ENCODE data around the gene SOCS4. TPM values are rescaled to one million over a fixed set of nuclear protein-coding genes. Genes with fewer than 3 reads are reported as not detected.
A peak's percentile ranks its signal among the peaks of the same experiment; 100 is the strongest.

SOCS4 gene, protein sequence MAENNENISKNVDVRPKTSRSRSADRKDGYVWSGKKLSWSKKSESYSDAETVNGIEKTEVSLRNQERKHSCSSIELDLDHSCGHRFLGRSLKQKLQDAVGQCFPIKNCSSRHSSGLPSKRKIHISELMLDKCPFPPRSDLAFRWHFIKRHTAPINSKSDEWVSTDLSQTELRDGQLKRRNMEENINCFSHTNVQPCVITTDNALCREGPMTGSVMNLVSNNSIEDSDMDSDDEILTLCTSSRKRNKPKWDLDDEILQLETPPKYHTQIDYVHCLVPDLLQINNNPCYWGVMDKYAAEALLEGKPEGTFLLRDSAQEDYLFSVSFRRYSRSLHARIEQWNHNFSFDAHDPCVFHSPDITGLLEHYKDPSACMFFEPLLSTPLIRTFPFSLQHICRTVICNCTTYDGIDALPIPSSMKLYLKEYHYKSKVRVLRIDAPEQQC
- 10 to 100 TPM in 3 of 4 donors, 1 to 10 TPM in 1; 9.7 to 17.0 (median 13.2) TPM for total RNA-seq
- polyA plus RNA-seq: 10 to 100 TPM in 1 of 3 donors, 1 to 10 TPM in 2; 4.1 to 23.7 (median 6.1) TPM
- long read RNA-seq, donor 1, full-length matches to known transcripts: 3 of 3 reads
- long read RNA-seq, donor 1, partial matches to known transcripts: 0 of 3 reads
- long read RNA-seq, donor 1, other reads (novel, unspliced or antisense): 0 of 3 reads
- long read RNA-seq, donor 2, full-length matches to known transcripts: 2 of 4 reads
- long read RNA-seq, donor 2, partial matches to known transcripts: 0 of 4 reads
- long read RNA-seq, donor 2, other reads (novel, unspliced or antisense): 2 of 4 reads

DNA sequence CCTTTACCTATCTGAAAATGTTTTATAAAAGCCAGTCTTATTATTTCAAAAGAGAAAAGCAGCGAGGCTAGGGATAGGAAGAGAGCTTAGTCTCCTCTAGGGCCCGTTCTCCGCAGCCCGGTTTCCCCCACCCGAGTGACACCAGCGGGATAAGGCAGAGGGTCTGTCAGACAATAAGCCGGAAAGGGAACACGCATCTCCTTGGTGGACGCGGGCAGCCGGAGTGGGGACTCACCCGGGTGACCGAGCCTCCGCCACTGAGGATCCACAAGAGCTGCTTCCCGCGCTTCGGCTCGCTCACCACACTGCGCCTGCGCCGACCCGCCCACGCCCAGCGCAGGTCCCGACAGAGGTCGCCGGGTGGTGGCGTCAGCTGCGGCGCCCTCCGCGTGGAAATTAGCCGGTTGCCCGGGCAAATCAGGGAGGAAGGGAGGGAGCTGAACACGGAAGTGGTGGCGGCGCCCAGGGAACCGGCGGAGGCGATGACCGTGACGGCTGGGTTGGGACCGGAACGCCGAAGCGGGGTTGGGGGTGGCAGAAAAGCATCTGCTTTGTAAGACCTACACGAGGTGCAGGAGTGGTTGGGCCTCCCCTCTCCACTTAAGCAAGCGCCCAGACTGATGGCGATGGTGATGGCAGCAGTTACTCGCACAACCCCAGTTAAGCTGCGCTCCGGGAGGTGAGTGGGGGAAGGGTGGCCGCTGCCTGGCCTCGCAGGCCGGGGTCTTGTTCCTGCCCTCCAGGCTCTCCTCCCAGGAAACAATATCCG is at the start of gene SOCS4, which contains the start of gene WDHD1:
Gene SOCS4, plus strand, starts transcription at position 444 of the 769 bp plus-strand sequence. CDS start 15,806 bp downstream, outside the sequence.
Gene WDHD1, minus strand, starts transcription at position 307 of the 769 bp plus-strand sequence. CDS start 312 bp downstream, outside the sequence.
- Histone ChIP-seq H3K4me1 (peaks cover 22% of the 10 kb centered on the region), H3K9me3 (no peaks in the 10 kb centered on the region), H3K27ac (peak within 1 kb of the TSS; percentile 65), H3K4me3 (peak within 1 kb of the TSS; percentile 79), H3K36me3 (ENCODE audit: insufficient read depth in 1 of 2, low read depth in 1 of 2) (peaks cover 0 to 1% of the 10 kb centered on the region in 2 donors), H3K27me3 (ENCODE audit: insufficient read depth in 3 of 3, low read length in 2 of 3) (no peaks in the 10 kb centered on the region)
- 0 to 1% (median 0%) methylated on average over 56 of the region's 56 CpGs for WGBS, 3 donors
- intact Hi-C loops (cut with DNase I): no loop called here
- peak; percentile 99 to 100 (median 100) for ATAC-seq
- peak; percentile 95 to 98 for DNase-seq
- TF ChIP-seq, protein P1, sequence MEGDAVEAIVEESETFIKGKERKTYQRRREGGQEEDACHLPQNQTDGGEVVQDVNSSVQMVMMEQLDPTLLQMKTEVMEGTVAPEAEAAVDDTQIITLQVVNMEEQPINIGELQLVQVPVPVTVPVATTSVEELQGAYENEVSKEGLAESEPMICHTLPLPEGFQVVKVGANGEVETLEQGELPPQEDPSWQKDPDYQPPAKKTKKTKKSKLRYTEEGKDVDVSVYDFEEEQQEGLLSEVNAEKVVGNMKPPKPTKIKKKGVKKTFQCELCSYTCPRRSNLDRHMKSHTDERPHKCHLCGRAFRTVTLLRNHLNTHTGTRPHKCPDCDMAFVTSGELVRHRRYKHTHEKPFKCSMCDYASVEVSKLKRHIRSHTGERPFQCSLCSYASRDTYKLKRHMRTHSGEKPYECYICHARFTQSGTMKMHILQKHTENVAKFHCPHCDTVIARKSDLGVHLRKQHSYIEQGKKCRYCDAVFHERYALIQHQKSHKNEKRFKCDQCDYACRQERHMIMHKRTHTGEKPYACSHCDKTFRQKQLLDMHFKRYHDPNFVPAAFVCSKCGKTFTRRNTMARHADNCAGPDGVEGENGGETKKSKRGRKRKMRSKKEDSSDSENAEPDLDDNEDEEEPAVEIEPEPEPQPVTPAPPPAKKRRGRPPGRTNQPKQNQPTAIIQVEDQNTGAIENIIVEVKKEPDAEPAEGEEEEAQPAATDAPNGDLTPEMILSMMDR (IDR thresholded peaks at IDR 0.05): no peak

- no peak for DNase-seq
- 74 to 98% (median 96%) methylated on average over 3 of the region's 3 CpGs for WGBS, 3 donors
- Histone ChIP-seq H3K27me3 (ENCODE audit: insufficient read depth in 3 of 3, low read length in 2 of 3) (no peaks in the 10 kb centered on the region), H3K27ac (no peak overlapping the region), H3K4me3 (no peak overlapping the region), H3K4me1 (no peaks in the 10 kb centered on the region), H3K9me3 (no peaks in the 10 kb centered on the region), H3K36me3 (ENCODE audit: insufficient read depth in 1 of 2, low read depth in 1 of 2) (no peaks in the 10 kb centered on the region)
- ATAC-seq: no peak
- TF ChIP-seq, protein P1 (IDR thresholded peaks at IDR 0.05): no peak
- intact Hi-C loops (cut with DNase I): no loop called here
Observed at GRCh38 chr14:54979039-54979438, 48.0 kb upstream of the SOCS4 start.

GRCh38 chr14:54981698-54982097 is 45.3 kb upstream of the SOCS4 start:
- TF ChIP-seq, protein P1 (IDR thresholded peaks at IDR 0.05): peak; percentile 31
- H3K9me3 ChIP-seq: no peaks in the 10 kb centered on the region
- no peaks in the 10 kb centered on the region for H3K4me1 ChIP-seq
- no peak overlapping the region for H3K4me3 ChIP-seq
- H3K36me3 ChIP-seq (ENCODE audit: insufficient read depth in 1 of 2, low read depth in 1 of 2): no peaks in the 10 kb centered on the region
- ATAC-seq: no peak
- no peaks in the 10 kb centered on the region for H3K27me3 ChIP-seq (ENCODE audit: insufficient read depth in 3 of 3, low read length in 2 of 3)
- no peak for DNase-seq
- 81 to 90% (median 83%) methylated on average over 6 of the region's 6 CpGs for WGBS, 3 donors
- H3K27ac ChIP-seq: no peak overlapping the region
- intact Hi-C loops (cut with DNase I): no loop called here

GRCh38 chr14:54985156-54985555 is 41.9 kb upstream of the SOCS4 start:
- ATAC-seq (no peak), DNase-seq (no peak)
- Histone ChIP-seq H3K9me3 (no peaks in the 10 kb centered on the region), H3K27me3 (ENCODE audit: insufficient read depth in 3 of 3, low read length in 2 of 3) (no peaks in the 10 kb centered on the region), H3K27ac (no peak overlapping the region), H3K4me1 (no peaks in the 10 kb centered on the region), H3K4me3 (no peak overlapping the region), H3K36me3 (ENCODE audit: insufficient read depth in 1 of 2, low read depth in 1 of 2) (no peaks in the 10 kb centered on the region)
- intact Hi-C loops (cut with DNase I): no loop called here
- 92 to 95% (median 93%) methylated on average over 4 of the region's 4 CpGs for WGBS, 3 donors
- TF ChIP-seq, protein P1 (IDR thresholded peaks at IDR 0.05): no peak

Data from psoas muscle (tissue), 8 donors.